DND-41 (cell line): ENCODE results near the gene OR6C70.
"Not testable (repeated sequence)": the region's sequence is repeated elsewhere in the genome, so short reads cannot be mapped to it uniquely, and the experiment has no call there.

Experiments
- ATAC-seq: fragments of 200-7000 bp; cut with Tn5 transposase; 3 replicates; pipeline ENCODE4 v1.9.1; 2021; ENCODE audit warnings: low read depth; ENCODE audit not compliant: insufficient read depth
- DNase-seq: peaks from one replicate; pipeline ENCODE4 v3.0.0-alpha.2; 2020
- H2AFZ ChIP-seq: 2 replicates; pipeline ENCODE4 v1.6.0; 2012; ENCODE audit warnings: low read depth, low read length
- H3K27ac ChIP-seq: 2 replicates; pipeline ENCODE4 v1.5.1; 2012; ENCODE audit warnings: low read length, inconsistent platforms
- H3K27me3 ChIP-seq: fragments of 200-600 bp; sonication (generic); 2 replicates; pipeline ENCODE4 v1.6.0; 2012; ENCODE audit warnings: low read length, mild to moderate bottlenecking, inconsistent platforms; ENCODE audit not compliant: insufficient read depth, poor library complexity
- H3K36me3 ChIP-seq: 2 replicates; pipeline ENCODE4 v1.5.1; 2012; ENCODE audit warnings: low read length, inconsistent platforms; ENCODE audit not compliant: insufficient read depth
- H3K4me1 ChIP-seq: 2 replicates; pipeline ENCODE4 v1.5.1; 2012; ENCODE audit warnings: mild to moderate bottlenecking, low read length; ENCODE audit not compliant: insufficient read depth
- H3K4me2 ChIP-seq: 2 replicates; pipeline ENCODE4 v1.6.0; 2012; ENCODE audit warnings: mild to moderate bottlenecking, moderate library complexity, low read length, inconsistent platforms; ENCODE audit not compliant: insufficient read depth
- H3K4me3 ChIP-seq, 2 experiments: fragments of 200-600 bp in 1 of 2; shearing (Covaris generic) in 1 of 2; 2 replicates each; pipeline ENCODE4 v1.5.1; 2012 to 2016; ENCODE audit warnings: inconsistent platforms in 2 of 2, low read length in 2 of 2, mild to moderate bottlenecking in 2 of 2, low read depth in 1 of 2, moderate library complexity in 1 of 2
- H3K79me2 ChIP-seq: 2 replicates; pipeline ENCODE4 v1.6.0; 2012; ENCODE audit warnings: low read length, inconsistent platforms; ENCODE audit not compliant: insufficient read depth
- H3K9ac ChIP-seq: 2 replicates; pipeline ENCODE4 v1.6.0; 2012; ENCODE audit warnings: low read depth, mild to moderate bottlenecking, inconsistent platforms, low read length, moderate library complexity
- H3K9me3 ChIP-seq: 2 replicates; pipeline ENCODE4 v1.5.1; 2012; ENCODE audit warnings: low read length, moderate library complexity, mild to moderate bottlenecking, inconsistent platforms; ENCODE audit not compliant: insufficient read depth, severe bottlenecking
- H4K20me1 ChIP-seq: 2 replicates; pipeline ENCODE4 v1.6.0; 2012; ENCODE audit warnings: low read length; ENCODE audit not compliant: insufficient read depth
- CTCF ChIP-seq: IDR thresholded peaks from 2 replicates; pipeline ENCODE4 v1.5.1; 2012; ENCODE audit warnings: borderline replicate concordance, low read length, moderate library complexity, mild to moderate bottlenecking; ENCODE audit not compliant: poor library complexity, severe bottlenecking; ENCODE audit errors: extremely low read depth
- EZH2 ChIP-seq: IDR thresholded peaks from 3 replicates; pipeline ENCODE4 v1.6.1; 2012; ENCODE audit warnings: borderline replicate concordance, low read depth, mild to moderate bottlenecking, moderate library complexity, low read length, inconsistent platforms; ENCODE audit not compliant: severe bottlenecking

The OR6C70 gene

GRCh38 chr12:55445357-55445756, 24.6 kb downstream of the OR6C70 start:
- Histone ChIP-seq H3K4me1 (no peaks in the 10 kb centered on the region), H3K9me3 (no peaks in the 10 kb centered on the region), H4K20me1 (no peaks in the 10 kb centered on the region), H3K4me3 (no peak overlapping the region), H2AFZ (no peak overlapping the region), H3K9ac (no peak overlapping the region), H3K27ac (no peak overlapping the region), H3K36me3 (no peaks in the 10 kb centered on the region), H3K4me2 (no peak overlapping the region), H3K27me3 (peaks cover 7% of the 10 kb centered on the region), H3K79me2 (no peaks in the 10 kb centered on the region)
- ATAC-seq: no peak
- TF ChIP-seq CTCF: no peak
- TF ChIP-seq EZH2: no peak
- no peak for DNase-seq

GRCh38 chr12:55443776-55444175, 26.2 kb downstream of the OR6C70 start, which contains the start of gene OR6C2:
TSS of gene OR6C2 (plus strand) at chr12:55444076. CDS start at chr12:55452214, 8,138 bp downstream.
- H3K36me3 ChIP-seq: no peaks in the 10 kb centered on the region
- TF ChIP-seq CTCF (no peak), EZH2 (no peak)
- H3K9ac ChIP-seq: no peak within 1 kb of the TSS
- H3K4me3 ChIP-seq: no peak within 1 kb of the TSS
- ATAC-seq (no peak), DNase-seq (no peak)
- no peaks in the 10 kb centered on the region for H4K20me1 ChIP-seq
- H2AFZ ChIP-seq: no peak within 1 kb of the TSS
- H3K27ac ChIP-seq: no peak within 1 kb of the TSS
- peaks cover 3% of the 10 kb centered on the region for H3K27me3 ChIP-seq
- H3K79me2 ChIP-seq: no peaks in the 10 kb centered on the region
- H3K4me1 ChIP-seq: no peaks in the 10 kb centered on the region
- H3K9me3 ChIP-seq: no peaks in the 10 kb centered on the region
- no peak within 1 kb of the TSS for H3K4me2 ChIP-seq

- not testable (repeated sequence) for H2AFZ ChIP-seq, H3K79me2 ChIP-seq, H3K9ac ChIP-seq, H3K27me3 ChIP-seq, DNase-seq, H3K36me3 ChIP-seq, H3K9me3 ChIP-seq, H3K27ac ChIP-seq, H3K4me2 ChIP-seq, H3K4me1 ChIP-seq, H4K20me1 ChIP-seq, ATAC-seq, H3K4me3 ChIP-seq
These were observed 28.7 kb downstream of the OR6C70 start for GRCh38 chr12:55441233-55441632.

GRCh38 chr12:55428331-55429243, 41.4 kb downstream of the OR6C70 start:
- H3K79me2 ChIP-seq: no peaks in the 10 kb centered on the region
- no peak overlapping the region for H3K4me2 ChIP-seq
- no peaks in the 10 kb centered on the region for H3K9me3 ChIP-seq
- H3K36me3 ChIP-seq: no peaks in the 10 kb centered on the region
- H3K4me1 ChIP-seq: no peaks in the 10 kb centered on the region
- H4K20me1 ChIP-seq: no peaks in the 10 kb centered on the region
- ATAC-seq: no peak
- H3K27me3 ChIP-seq: peaks cover 5% of the 10 kb centered on the region
- no peak for DNase-seq
- H2AFZ ChIP-seq: no peak overlapping the region
- no peak overlapping the region for H3K4me3 ChIP-seq
- no peak overlapping the region for H3K27ac ChIP-seq
- TF ChIP-seq CTCF: no peak
- TF ChIP-seq EZH2: no peak
- no peak overlapping the region for H3K9ac ChIP-seq
